ENCODE results near the gene ZBED6.

DNA sequence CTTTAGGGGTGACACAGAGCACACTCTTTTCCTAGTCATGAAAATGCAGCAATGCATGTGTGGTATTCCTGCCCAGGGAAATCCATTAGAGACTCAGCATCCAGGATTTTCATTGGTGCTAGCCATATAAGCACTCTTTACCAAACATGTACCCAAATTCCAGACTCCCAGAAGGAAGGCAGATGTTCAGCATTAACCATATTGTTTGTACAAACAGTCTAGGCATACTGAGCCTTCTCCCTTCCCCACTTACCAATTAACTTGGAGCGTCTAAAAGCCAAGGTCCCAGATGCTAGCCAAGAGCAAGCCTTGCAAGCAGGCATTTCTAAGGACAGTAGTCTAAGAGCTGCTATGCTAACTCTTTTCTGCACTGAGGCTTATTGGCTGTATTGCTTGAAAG lies 27.9 kb downstream of the ZBED6 start:
- no peak for TF ChIP-seq POLR2A (IDR thresholded peaks at IDR 0.05)
- TF ChIP-seq, protein P1, sequence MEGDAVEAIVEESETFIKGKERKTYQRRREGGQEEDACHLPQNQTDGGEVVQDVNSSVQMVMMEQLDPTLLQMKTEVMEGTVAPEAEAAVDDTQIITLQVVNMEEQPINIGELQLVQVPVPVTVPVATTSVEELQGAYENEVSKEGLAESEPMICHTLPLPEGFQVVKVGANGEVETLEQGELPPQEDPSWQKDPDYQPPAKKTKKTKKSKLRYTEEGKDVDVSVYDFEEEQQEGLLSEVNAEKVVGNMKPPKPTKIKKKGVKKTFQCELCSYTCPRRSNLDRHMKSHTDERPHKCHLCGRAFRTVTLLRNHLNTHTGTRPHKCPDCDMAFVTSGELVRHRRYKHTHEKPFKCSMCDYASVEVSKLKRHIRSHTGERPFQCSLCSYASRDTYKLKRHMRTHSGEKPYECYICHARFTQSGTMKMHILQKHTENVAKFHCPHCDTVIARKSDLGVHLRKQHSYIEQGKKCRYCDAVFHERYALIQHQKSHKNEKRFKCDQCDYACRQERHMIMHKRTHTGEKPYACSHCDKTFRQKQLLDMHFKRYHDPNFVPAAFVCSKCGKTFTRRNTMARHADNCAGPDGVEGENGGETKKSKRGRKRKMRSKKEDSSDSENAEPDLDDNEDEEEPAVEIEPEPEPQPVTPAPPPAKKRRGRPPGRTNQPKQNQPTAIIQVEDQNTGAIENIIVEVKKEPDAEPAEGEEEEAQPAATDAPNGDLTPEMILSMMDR (IDR thresholded peaks at IDR 0.05) = no peak
